Loucy (cell line): ENCODE results near the gene CSGALNACT2.
A peak's percentile ranks its signal among the peaks of the same experiment; 100 is the strongest.

Experiments
- H2AFZ ChIP-seq: fragments of 200-600 bp; sonication (generic); 2 replicates; pipeline ENCODE4 v1.6.0; 2016; ENCODE audit warnings: antibody characterized with exemption, mild to moderate bottlenecking, low read length, moderate library complexity
- H3F3A ChIP-seq: fragments of 200-600 bp; 2 replicates; pipeline ENCODE4 v1.6.0; 2016; ENCODE audit warnings: antibody characterized with exemption, low read depth, mild to moderate bottlenecking
- H3K27me3 ChIP-seq: fragments of 200-600 bp; sonication (generic); 2 replicates; pipeline ENCODE4 v1.6.1; 2014; ENCODE audit warnings: low read length, mild to moderate bottlenecking; ENCODE audit not compliant: insufficient read depth, poor library complexity, severe bottlenecking
- H3K36me3 ChIP-seq: fragments of 200-600 bp; sonication (generic); 2 replicates; pipeline ENCODE4 v1.6.1; 2016; ENCODE audit warnings: low read length; ENCODE audit not compliant: insufficient read depth
- H3K4me1 ChIP-seq: fragments of 200-600 bp; sonication (generic); 2 replicates; pipeline ENCODE4 v1.5.1; 2014; ENCODE audit warnings: low read length, mild to moderate bottlenecking; ENCODE audit not compliant: insufficient read depth, poor library complexity, severe bottlenecking
- H3K4me2 ChIP-seq: fragments of 200-600 bp; sonication (generic); 2 replicates; pipeline ENCODE4 v1.6.0; 2014; ENCODE audit warnings: antibody characterized with exemption, low read length, low read depth, mild to moderate bottlenecking; ENCODE audit not compliant: poor library complexity, severe bottlenecking
- H3K4me3 ChIP-seq: fragments of 200-600 bp; sonication (generic); 2 replicates; pipeline ENCODE4 v1.5.1; 2014; ENCODE audit warnings: low read length, mild to moderate bottlenecking, mixed read lengths; ENCODE audit not compliant: poor library complexity, severe bottlenecking
- H3K79me2 ChIP-seq: fragments of 200-600 bp; sonication (generic); 2 replicates; pipeline ENCODE4 v1.6.1; 2014; ENCODE audit warnings: low read length; ENCODE audit not compliant: insufficient read depth
- H3K9ac ChIP-seq: fragments of 200-600 bp; sonication (generic); 2 replicates; pipeline ENCODE4 v1.6.0; 2014; ENCODE audit warnings: mild to moderate bottlenecking, low read depth, low read length, moderate library complexity; ENCODE audit not compliant: poor library complexity, severe bottlenecking
- H3K9me2 ChIP-seq: fragments of 200-600 bp; sonication (generic); replicated peaks from 2 replicates; pipeline ENCODE4 v1.6.1; 2016; ENCODE audit warnings: low read depth, low read length, mixed read lengths
- H3K9me3 ChIP-seq: fragments of 200-600 bp; sonication (generic); 2 replicates; pipeline ENCODE4 v1.6.1; 2014; ENCODE audit warnings: mild to moderate bottlenecking, antibody characterized with exemption, low read length, low read depth; ENCODE audit not compliant: insufficient read depth
- H4K20me1 ChIP-seq: fragments of 200-600 bp; sonication (generic); 2 replicates; pipeline ENCODE4 v1.6.0; 2014; ENCODE audit warnings: antibody characterized with exemption, low read length, mild to moderate bottlenecking; ENCODE audit not compliant: insufficient read depth, poor library complexity, severe bottlenecking
- CTCF ChIP-seq: fragments of 200-600 bp; sonication (generic); conservative IDR thresholded peaks from 2 replicates; pipeline ENCODE4 v1.5.1; 2014; ENCODE audit warnings: mild to moderate bottlenecking, antibody characterized with exemption, low read length
- EZH2phosphoT487 ChIP-seq: fragments of 200-600 bp; IDR thresholded peaks from 2 replicates; pipeline ENCODE4 v1.6.1; 2018; ENCODE audit warnings: antibody characterized with exemption, mild to moderate bottlenecking, moderate library complexity, borderline replicate concordance

Gene CSGALNACT2

DNA sequence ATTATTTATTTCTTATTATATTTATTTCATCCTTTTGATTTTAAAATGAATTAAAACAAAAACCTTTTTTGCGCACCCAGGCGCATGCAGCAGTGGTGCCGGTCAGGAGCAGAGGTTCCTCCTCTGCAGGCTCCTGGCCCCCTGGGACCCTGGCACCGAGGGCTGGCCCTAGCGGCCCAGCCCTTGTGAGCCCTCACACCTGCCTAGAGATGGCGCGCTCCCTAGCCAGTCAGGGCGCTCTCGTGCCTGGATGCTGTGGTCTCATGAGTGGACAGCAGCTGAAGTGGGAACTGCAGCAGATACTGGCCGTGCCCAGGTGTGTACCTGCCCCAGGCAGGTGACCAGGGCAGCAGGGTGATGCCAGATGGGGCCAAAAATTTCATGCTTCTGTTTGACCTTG lies 47.6 kb upstream of the CSGALNACT2 start:
- peaks cover 10% of the 10 kb centered on the region for H3K4me1 ChIP-seq
- no peaks in the 10 kb centered on the region for H3K79me2 ChIP-seq
- H3K27me3 ChIP-seq = no peaks in the 10 kb centered on the region
- TF ChIP-seq EZH2phosphoT487 = no peak
- TF ChIP-seq CTCF = no peak
- H3K9ac ChIP-seq = no peak overlapping the region
- no peaks in the 10 kb centered on the region for H3K9me2 ChIP-seq
- no peak overlapping the region for H3K4me3 ChIP-seq
- H3K4me2 ChIP-seq = no peak overlapping the region
- H3K9me3 ChIP-seq = no peaks in the 10 kb centered on the region
- no peaks in the 10 kb centered on the region for H4K20me1 ChIP-seq
- H3F3A ChIP-seq = no peaks in the 10 kb centered on the region
- no peak overlapping the region for H2AFZ ChIP-seq
- H3K36me3 ChIP-seq = no peaks in the 10 kb centered on the region

DNA sequence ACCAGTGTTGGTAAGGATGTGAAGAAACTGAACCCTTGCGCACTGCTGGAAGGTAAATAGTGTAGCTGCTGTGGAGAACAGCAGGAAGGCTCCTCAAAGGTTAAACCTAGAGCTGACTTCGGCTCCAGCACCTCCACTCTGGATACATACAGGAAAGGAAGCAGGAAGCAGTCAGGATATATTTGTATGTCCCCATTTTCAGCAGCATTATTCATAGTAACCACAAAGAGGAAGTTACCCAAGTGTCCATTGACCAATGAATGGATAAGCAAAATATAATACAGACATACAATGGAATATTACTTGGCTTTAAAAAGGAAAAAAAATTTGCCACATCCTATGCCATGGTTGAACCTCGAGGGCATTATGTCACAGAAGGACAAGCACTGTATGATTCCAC lies 46.4 kb upstream of the CSGALNACT2 start:
- H3K9ac ChIP-seq = no peak overlapping the region
- no peak overlapping the region for H3K4me3 ChIP-seq
- peaks cover 10% of the 10 kb centered on the region for H3K4me1 ChIP-seq
- no peaks in the 10 kb centered on the region for H3F3A ChIP-seq
- H2AFZ ChIP-seq = no peak overlapping the region
- H3K4me2 ChIP-seq = no peak overlapping the region
- no peaks in the 10 kb centered on the region for H3K9me2 ChIP-seq
- H4K20me1 ChIP-seq = no peaks in the 10 kb centered on the region
- no peak for TF ChIP-seq EZH2phosphoT487
- TF ChIP-seq CTCF = no peak
- no peaks in the 10 kb centered on the region for H3K9me3 ChIP-seq
- no peaks in the 10 kb centered on the region for H3K79me2 ChIP-seq
- no peaks in the 10 kb centered on the region for H3K27me3 ChIP-seq
- H3K36me3 ChIP-seq = no peaks in the 10 kb centered on the region

DNA sequence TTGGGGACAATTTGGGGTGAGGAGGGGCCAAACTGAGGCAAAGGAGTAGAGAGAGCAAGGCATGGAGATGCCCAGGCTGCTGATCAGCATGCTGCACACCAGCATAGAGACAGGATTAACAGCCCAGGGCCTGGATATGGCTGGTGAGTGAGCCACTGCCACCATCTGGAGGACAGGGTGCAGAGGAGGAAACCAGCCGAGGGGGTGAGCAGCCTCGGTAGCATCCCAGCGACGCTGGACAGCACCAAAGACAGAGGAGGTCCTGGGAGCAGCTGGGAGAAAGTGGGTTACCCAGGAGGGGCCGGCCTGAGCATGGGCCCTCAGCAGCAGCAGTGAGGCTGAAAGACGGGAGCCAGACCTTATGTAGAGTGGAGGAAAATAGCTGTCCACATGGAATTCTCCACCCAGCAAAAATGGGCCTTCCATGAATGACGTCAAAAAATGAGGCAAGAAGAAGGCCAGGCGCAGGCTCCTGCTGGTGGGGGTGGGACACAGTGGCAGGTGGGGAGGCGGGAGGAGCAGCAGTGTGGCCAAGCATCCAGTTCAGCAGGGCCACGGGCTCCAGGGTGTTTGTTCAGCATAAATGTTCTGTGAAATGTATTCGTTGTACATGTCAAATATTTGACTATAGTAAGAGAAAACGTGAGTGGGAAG lies 44.7 kb upstream of the CSGALNACT2 start:
- Histone ChIP-seq H3K9me2 (no peaks in the 10 kb centered on the region), H3K27me3 (no peaks in the 10 kb centered on the region), H3K9ac (no peak overlapping the region), H3K9me3 (no peaks in the 10 kb centered on the region), H3K79me2 (no peaks in the 10 kb centered on the region), H3K4me1 (peaks cover 10% of the 10 kb centered on the region), H3F3A (no peaks in the 10 kb centered on the region), H3K4me3 (no peak overlapping the region), H2AFZ (no peak overlapping the region), H4K20me1 (no peaks in the 10 kb centered on the region), H3K4me2 (no peak overlapping the region), H3K36me3 (no peaks in the 10 kb centered on the region)
- peak; percentile 52 for TF ChIP-seq CTCF
- no peak for TF ChIP-seq EZH2phosphoT487
